ENCODE results near the gene RSL1D1.

The RSL1D1 gene

GRCh38 chr16:11851294-11852091 is at the start of gene RSL1D1:
TSS of gene RSL1D1 (minus strand) at chr16:11851542. CDS start at chr16:11851512, 30 bp downstream.
- peak; percentile 83 to 84 for DNase-seq (ENCODE audit: low read depth in 2 of 2)

GRCh38 chr16:11901091-11901490 is 49.7 kb upstream of the RSL1D1 start:
- no peak for DNase-seq (ENCODE audit: low read depth in 2 of 2)

- DNase-seq (ENCODE audit: low read depth in 2 of 2) = no peak
Observed at GRCh38 chr16:11896486-11897176, 45.3 kb upstream of the RSL1D1 start.

- no peak for DNase-seq (ENCODE audit: low read depth in 2 of 2)
Observed at GRCh38 chr16:11893571-11893970, 42.2 kb upstream of the RSL1D1 start.

GRCh38 chr16:11892761-11893160 is 41.4 kb upstream of the RSL1D1 start:
- DNase-seq (ENCODE audit: low read depth in 2 of 2) = no peak

- no peak for DNase-seq (ENCODE audit: low read depth in 2 of 2)
Observed at GRCh38 chr16:11890231-11890965, 39.1 kb upstream of the RSL1D1 start.

- DNase-seq (ENCODE audit: low read depth in 2 of 2) = no peak
Observed at GRCh38 chr16:11886881-11887280, 35.5 kb upstream of the RSL1D1 start.

- no peak for DNase-seq (ENCODE audit: low read depth in 2 of 2)
Observed at GRCh38 chr16:11884035-11884434, 32.7 kb upstream of the RSL1D1 start.

GRCh38 chr16:11880007-11880406 is 28.7 kb upstream of the RSL1D1 start:
- DNase-seq (ENCODE audit: low read depth in 2 of 2) = no peak

- no peak for DNase-seq (ENCODE audit: low read depth in 2 of 2)
Observed at GRCh38 chr16:11877374-11877773, 26.0 kb upstream of the RSL1D1 start.

- no peak for DNase-seq (ENCODE audit: low read depth in 2 of 2)
Observed at GRCh38 chr16:11876306-11876705, 25.0 kb upstream of the RSL1D1 start.

GRCh38 chr16:11875721-11876120 is 24.4 kb upstream of the RSL1D1 start:
- DNase-seq (ENCODE audit: low read depth in 2 of 2) = no peak

GRCh38 chr16:11871193-11871592 is 19.9 kb upstream of the RSL1D1 start:
- DNase-seq (ENCODE audit: low read depth in 2 of 2) = no peak

- no peak for DNase-seq (ENCODE audit: low read depth in 2 of 2)
Observed at GRCh38 chr16:11870399-11870798, 19.1 kb upstream of the RSL1D1 start.

- DNase-seq (ENCODE audit: low read depth in 2 of 2) = no peak
Observed at GRCh38 chr16:11869353-11870228, 18.2 kb upstream of the RSL1D1 start.

GRCh38 chr16:11868412-11868980 is 17.2 kb upstream of the RSL1D1 start:
- no peak for DNase-seq (ENCODE audit: low read depth in 2 of 2)

- DNase-seq (ENCODE audit: low read depth in 2 of 2) = no peak
Observed at GRCh38 chr16:11862489-11862888, 11.1 kb upstream of the RSL1D1 start.

- DNase-seq (ENCODE audit: low read depth in 2 of 2) = no peak
Observed at GRCh38 chr16:11857161-11857560, 5.8 kb upstream of the RSL1D1 start.

- no peak for DNase-seq (ENCODE audit: low read depth in 2 of 2)
Observed at GRCh38 chr16:11852092-11852809, 909 bp upstream of the RSL1D1 start.

GRCh38 chr16:11848842-11849241 is 2.5 kb downstream of the RSL1D1 start:
- DNase-seq (ENCODE audit: low read depth in 2 of 2) = no peak

- no peak for DNase-seq (ENCODE audit: low read depth in 2 of 2)
Observed at GRCh38 chr16:11844499-11844898, 6.8 kb downstream of the RSL1D1 start.

Data from fibroblast of skin of left quadriceps (primary cell).